HepG2 (cell line): ENCODE measurements around the gene GRAP. TPM values are rescaled to one million over a fixed set of nuclear protein-coding genes. Genes with fewer than 3 reads are reported as not detected.

Source experiments
- AGO2 ChIP-seq: fragments of 200-400 bp; formaldehyde crosslinking; optimal IDR thresholded peaks from 2 replicates; pipeline ENCODE3; 2017; ENCODE audit warnings: mild to moderate bottlenecking, low read depth, low read length, moderate library complexity
- BRD4 ChIP-seq: sonication (generic); formaldehyde crosslinking; IDR thresholded peaks from 2 replicates; pipeline ENCODE4 v1.4.0; 2020; ENCODE audit warnings: missing genetic modification reagents
- DBP ChIP-seq: sonication (generic); formaldehyde crosslinking; IDR thresholded peaks from 2 replicates; pipeline ENCODE4 v1.4.0; 2020; ENCODE audit warnings: missing genetic modification reagents; ENCODE audit errors: not compliant biosample characterization
- FOXJ3 ChIP-seq: sonication (generic); formaldehyde crosslinking; IDR thresholded peaks from 2 replicates; pipeline ENCODE4 v1.4.0; 2020; ENCODE audit warnings: missing genetic modification reagents, mild to moderate bottlenecking, borderline replicate concordance
- HDAC1 ChIP-seq: sonication (generic); formaldehyde crosslinking; IDR thresholded peaks from 2 replicates; pipeline ENCODE4 v1.5.1; 2020; ENCODE audit warnings: mild to moderate bottlenecking, missing genetic modification reagents
- KAT8 ChIP-seq: IDR thresholded peaks from 2 replicates; pipeline ENCODE4 v1.6.1; 2016; ENCODE audit warnings: missing genetic modification reagents, missing compliant biosample characterization
- MLX ChIP-seq: IDR thresholded peaks from 2 replicates; pipeline ENCODE4 v1.6.1; 2016
- PHF8 ChIP-seq: sonication (generic); formaldehyde crosslinking; IDR thresholded peaks from 2 replicates; pipeline ENCODE4 v1.5.0; 2020; ENCODE audit warnings: missing genetic modification reagents
- POLR2A ChIP-seq, 2 experiments: IDR thresholded peaks; 2 replicates each; pipeline ENCODE4 v1.6.1; 2011; ENCODE audit warnings: low read depth in 2 of 2, low read length in 2 of 2, mild to moderate bottlenecking in 1 of 2, moderate library complexity in 1 of 2; ENCODE audit not compliant: insufficient read depth in 1 of 2
- RORA ChIP-seq: sonication (generic); formaldehyde crosslinking; IDR thresholded peaks from 2 replicates; pipeline ENCODE4 v1.5.0; 2020; ENCODE audit warnings: mild to moderate bottlenecking, missing genetic modification reagents, moderate library complexity
- SALL1 ChIP-seq: sonication (generic); formaldehyde crosslinking; IDR thresholded peaks from 2 replicates; pipeline ENCODE4 v1.8.0; 2022; ENCODE audit warnings: mild to moderate bottlenecking, missing genetic modification reagents
- STAT5B ChIP-seq: sonication (generic); formaldehyde crosslinking; IDR thresholded peaks from 2 replicates; pipeline ENCODE4 v1.4.0; 2020; ENCODE audit warnings: missing genetic modification reagents
- ZBED4 ChIP-seq: sonication (generic); formaldehyde crosslinking; IDR thresholded peaks from 2 replicates; pipeline ENCODE4 v1.4.0; 2020; ENCODE audit warnings: missing genetic modification reagents, borderline replicate concordance
- ZC3H4 ChIP-seq: sonication (generic); formaldehyde crosslinking; IDR thresholded peaks from 2 replicates; pipeline ENCODE4 v1.4.0; 2020; ENCODE audit warnings: missing genetic modification reagents, borderline replicate concordance
- ZFP91 ChIP-seq: sonication (generic); formaldehyde crosslinking; IDR thresholded peaks from 2 replicates; pipeline ENCODE4 v1.9.0; 2022; ENCODE audit warnings: missing genetic modification reagents, mild to moderate bottlenecking, borderline replicate concordance
- ZFY ChIP-seq: sonication (generic); formaldehyde crosslinking; IDR thresholded peaks from 2 replicates; pipeline ENCODE4 v1.4.0; 2020; ENCODE audit warnings: missing genetic modification reagents
- ZNF280B ChIP-seq: sonication (generic); formaldehyde crosslinking; IDR thresholded peaks from 2 replicates; pipeline ENCODE4 v1.5.0; 2020; ENCODE audit warnings: missing genetic modification reagents, mild to moderate bottlenecking, borderline replicate concordance
- ZNF333 ChIP-seq: sonication (generic); formaldehyde crosslinking; IDR thresholded peaks from 2 replicates; pipeline ENCODE4 v1.4.0; 2020; ENCODE audit warnings: mild to moderate bottlenecking, missing genetic modification reagents, borderline replicate concordance
- ZNF580 ChIP-seq: IDR thresholded peaks from 2 replicates; pipeline ENCODE4 v1.6.1; 2016; ENCODE audit warnings: low read depth, borderline replicate concordance
- ZNF768 ChIP-seq: sonication (generic); formaldehyde crosslinking; IDR thresholded peaks from 2 replicates; pipeline ENCODE4 v1.4.0; 2020; ENCODE audit warnings: missing genetic modification reagents
- ZNF850 ChIP-seq: sonication (generic); formaldehyde crosslinking; conservative IDR thresholded peaks from 2 replicates; pipeline ENCODE4 v1.9.0; 2021; ENCODE audit warnings: mild to moderate bottlenecking, missing genetic modification reagents
- polyA plus RNA-seq, 8 experiments: library from polyadenylated mRNA; depleted of rRNA in 3 of 8; stranded (reverse) in 7 of 8; unstranded in 1 of 8; fragments of >200 nt; fragmentation: Illumina TruSeq in 4 of 8; extraction: Trizol in 4 of 8; gene quantifications; 2 replicates each; pipeline versions ENCODE4 v1.2.1 to v1.2.3, GENCODE V29; 2011 to 2016; ENCODE audit warnings: low read depth in 4 of 8, missing spikeins in 1 of 8, mixed read lengths in 1 of 8; ENCODE audit not compliant: insufficient read depth in 1 of 8
- total RNA-seq, 5 experiments: library from RNA; depleted of rRNA; stranded (reverse); fragments of >200 nt; fragmentation: Illumina TruSeq; extraction: Trizol; gene quantifications; 2 replicates each; pipeline ENCODE4 v1.2.3, GENCODE V29; 2016; ENCODE audit warnings: low read depth in 1 of 5

The GRAP gene
- total and polyA plus RNA-seq, 2 of the 13 experiments (the other 11 are each of a cell fraction or from before 2014, with no cell fraction given), result 0.77 to 1.7 TPM

GRCh38 chr17:19005137-19005773 lies 41.5 kb downstream of the GRAP start (continued):
- 0 out of 2 replicates have a peak, but pooled peaks have one; percentile 33 for TF ChIP-seq ZBED4
- TF ChIP-seq FOXJ3 (CRISPR knock-in tag), result 0 out of 2 replicates have a peak, but pooled peaks have one; percentile 22
- peak; percentile 10; the same call in 1 of the 2 replicates for TF ChIP-seq ZNF768 (CRISPR knock-in tag)
- peak; percentile 45 for TF ChIP-seq AGO2
- TF ChIP-seq ZC3H4, result peak; percentile 84; the same call in 1 of the 2 replicates
- TF ChIP-seq MLX, result no peak
- 0 out of 2 replicates have a peak, but pooled peaks have one; percentile 22 for TF ChIP-seq BRD4 (CRISPR knock-in tag)
- TF ChIP-seq DBP (CRISPR knock-in tag), result peak; percentile 70
- peak; percentile 44; the same call in 1 of the 2 replicates for TF ChIP-seq ZFP91 (CRISPR knock-in tag)
- TF ChIP-seq ZNF333 (CRISPR knock-in tag), result peak; percentile 64; the same call in 1 of the 2 replicates
- no peak for TF ChIP-seq HDAC1 (CRISPR knock-in tag)
- TF ChIP-seq RORA (CRISPR knock-in tag), result no peak
- TF ChIP-seq ZNF850 (CRISPR knock-in tag), result 0 out of 2 replicates have a peak, but pooled peaks have one; percentile 50
- TF ChIP-seq ZNF280B, result peak; percentile 41; the same call in 1 of the 2 replicates
- no peak for TF ChIP-seq STAT5B (CRISPR knock-in tag)
- TF ChIP-seq PHF8, result peak; percentile 42; the same call in 1 of the 2 replicates
- 0 out of 2 replicates have a peak, but pooled peaks have one; percentile 31 for TF ChIP-seq KAT8 (CRISPR knock-in tag)
- peak; percentile 51 for TF ChIP-seq ZFY (CRISPR knock-in tag)
- peak; percentile 11 to 42; a peak in 1 of 4 replicates for TF ChIP-seq POLR2A (IDR thresholded peaks at IDR 0.05; ENCODE audit: insufficient read depth in 1 of 2, low read depth in 2 of 2, low read length in 2 of 2)
- TF ChIP-seq ZNF580 (CRISPR knock-in tag), result 0 out of 2 replicates have a peak, but pooled peaks have one; percentile 39
- TF ChIP-seq SALL1, result no peak
